H1 (cell line): ENCODE data around the gene SLC25A26. TPM values are rescaled to one million over a fixed set of nuclear protein-coding genes. Genes with fewer than 3 reads are reported as not detected.
A peak's percentile ranks its signal among the peaks of the same experiment; 100 is the strongest.

Experiments used
- CTCF ChIA-PET: fragments of 300-600 bp; sonication (Branson Sonifier 250); formaldehyde crosslinking; loops from one replicate; lab custom pipeline; 2021; ENCODE audit not compliant: partially characterized antibody; lab: Charles Lee
- POLR2A ChIA-PET: fragments of 300-600 bp; sonication (Branson Sonifier 250); formaldehyde crosslinking; loops from one replicate; lab custom pipeline; 2021; ENCODE audit warnings: inconsistent platforms; ENCODE audit not compliant: partially characterized antibody; lab: Charles Lee
- DNase-seq, 2 experiments: peaks; one replicate each; pipeline versions ENCODE4 v3.0.0 to v3.0.0-alpha.2; 2010 to 2022; ENCODE audit warnings: low spot score in 2 of 2, low read depth in 1 of 2, mixed read lengths in 1 of 2
- FAIRE-seq: peaks from 2 replicates; lab custom pipeline; 2011; peaks lifted over from hg19 to GRCh38; lab: Jason Lieb, UNC
- H2AFZ ChIP-seq: 2 replicates; pipeline ENCODE4 v1.8.1; 2012; ENCODE audit warnings: low read length, inconsistent platforms
- H2AK5ac ChIP-seq: 2 replicates; pipeline ENCODE4 v1.6.1; 2013; ENCODE audit warnings: low read depth, low read length
- H2BK120ac ChIP-seq: replicated peaks from 2 replicates; pipeline ENCODE3; 2013; ENCODE audit warnings: low read depth, low read length, inconsistent platforms
- H2BK12ac ChIP-seq: 2 replicates; pipeline ENCODE4 v1.6.1; 2013; ENCODE audit warnings: low read depth, low read length
- H2BK15ac ChIP-seq: 2 replicates; pipeline ENCODE4 v1.6.1; 2013; ENCODE audit warnings: low read length
- H2BK20ac ChIP-seq: 2 replicates; pipeline ENCODE4 v1.6.1; 2013; ENCODE audit warnings: low read length
- H2BK5ac ChIP-seq: 2 replicates; pipeline ENCODE4 v1.6.1; 2013; ENCODE audit warnings: low read depth, low read length
- H3K14ac ChIP-seq: 2 replicates; pipeline ENCODE4 v1.6.1; 2013; ENCODE audit warnings: inconsistent platforms; ENCODE audit not compliant: insufficient read length
- H3K18ac ChIP-seq: 2 replicates; pipeline ENCODE4 v1.6.1; 2013; ENCODE audit warnings: low read length; ENCODE audit errors: extremely low read depth
- H3K23ac ChIP-seq: 2 replicates; pipeline ENCODE4 v1.6.1; 2013; ENCODE audit warnings: inconsistent platforms; ENCODE audit not compliant: insufficient read length
- H3K23me2 ChIP-seq: 2 replicates; pipeline ENCODE4 v1.6.1; 2013; ENCODE audit warnings: low read depth, low read length
- H3K27ac ChIP-seq: 2 replicates; pipeline ENCODE4 v1.6.1; 2011; ENCODE audit warnings: low read depth, low read length, inconsistent platforms
- H3K27me3 ChIP-seq, 4 experiments: replicated peaks in 1 of 4; 1 replicate in 1 of 4; 2 replicates in 3 of 4; pipeline versions ENCODE4 v1.6.1 to v1.8.1; 2011 to 2013; ENCODE audit warnings: low read length in 3 of 4, mild to moderate bottlenecking in 3 of 4, inconsistent platforms in 2 of 4, mixed read lengths in 2 of 4, moderate library complexity in 1 of 4; ENCODE audit not compliant: control insufficient read depth in 3 of 4, insufficient read depth in 3 of 4; ENCODE audit errors: extremely low read depth in 1 of 4
- H3K36me3 ChIP-seq, 4 experiments: 2 replicates each; pipeline versions ENCODE4 v1.6.1 to v1.8.1; 2011 to 2013; ENCODE audit warnings: mild to moderate bottlenecking in 4 of 4, low read length in 3 of 4, moderate library complexity in 2 of 4, control low read depth in 1 of 4, inconsistent platforms in 1 of 4; ENCODE audit not compliant: insufficient read depth in 4 of 4, control insufficient read depth in 2 of 4
- H3K4ac ChIP-seq: replicated peaks from 2 replicates; pipeline ENCODE3; 2013; ENCODE audit warnings: low read length, low read depth, mixed read lengths, inconsistent platforms; ENCODE audit not compliant: insufficient read length
- H3K4me1 ChIP-seq, 4 experiments: replicated peaks in 1 of 4; 1 replicate in 1 of 4; 2 replicates in 3 of 4; pipeline versions ENCODE4 v1.6.1 to v1.8.1; 2011 to 2013; ENCODE audit warnings: low read length in 3 of 4, inconsistent platforms in 2 of 4, mixed read lengths in 1 of 4; ENCODE audit not compliant: insufficient read depth in 4 of 4, control insufficient read depth in 3 of 4
- H3K4me2 ChIP-seq, 2 experiments: 2 replicates each; pipeline versions ENCODE4 v1.6.1 to v1.8.1; 2011 to 2013; ENCODE audit warnings: low read depth in 2 of 2, low read length in 2 of 2, control low read depth in 1 of 2, inconsistent platforms in 1 of 2, mild to moderate bottlenecking in 1 of 2; ENCODE audit not compliant: insufficient read depth in 1 of 2
- H3K4me3 ChIP-seq, 4 experiments: fragments of 200-600, 300-600 bp in 1 of 4; sonication (generic), shearing (Covaris generic), sonication (Bioruptor Twin) in 1 of 4; 2 replicates each; pipeline versions ENCODE4 v1.5.1 to v1.8.1; 2011 to 2016; ENCODE audit warnings: low read length in 4 of 4, low read depth in 3 of 4, control low read depth in 2 of 4, inconsistent platforms in 2 of 4, mild to moderate bottlenecking in 2 of 4, mixed read lengths in 1 of 4, moderate library complexity in 1 of 4; ENCODE audit not compliant: insufficient read depth in 2 of 4; ENCODE audit errors: extremely low read depth in 1 of 4
- H3K56ac ChIP-seq: replicated peaks from 2 replicates; pipeline ENCODE3; 2013; ENCODE audit warnings: low read depth, mild to moderate bottlenecking, mixed read lengths, low read length, inconsistent platforms; ENCODE audit not compliant: insufficient read length
- H3K79me1 ChIP-seq: 2 replicates; pipeline ENCODE4 v1.6.1; 2013; ENCODE audit warnings: low read depth, low read length, control low read depth
- H3K79me2 ChIP-seq, 2 experiments: 2 replicates each; pipeline versions ENCODE4 v1.6.1 to v1.8.1; 2012 to 2013; ENCODE audit warnings: low read length in 2 of 2, mild to moderate bottlenecking in 2 of 2, inconsistent platforms in 1 of 2; ENCODE audit not compliant: insufficient read depth in 2 of 2, control insufficient read depth in 1 of 2
- H3K9ac ChIP-seq, 4 experiments: replicated peaks in 1 of 4; 1 replicate in 1 of 4; 2 replicates in 3 of 4; pipeline versions ENCODE4 v1.6.1 to v1.8.1; 2011 to 2013; ENCODE audit warnings: low read depth in 3 of 4, low read length in 3 of 4, control low read depth in 2 of 4, mild to moderate bottlenecking in 2 of 4, moderate library complexity in 2 of 4, inconsistent platforms in 1 of 4; ENCODE audit errors: extremely low read depth in 1 of 4
- H3K9me3 ChIP-seq, 2 experiments: 2 replicates each; pipeline versions ENCODE4 v1.6.1 to v1.8.1; 2012 to 2013; ENCODE audit warnings: mild to moderate bottlenecking in 2 of 2, moderate library complexity in 2 of 2, control low read depth in 1 of 2, inconsistent platforms in 1 of 2, low read depth in 1 of 2, low read length in 1 of 2, mixed read lengths in 1 of 2; ENCODE audit not compliant: insufficient read depth in 2 of 2
- H4K20me1 ChIP-seq, 2 experiments: replicated peaks in 1 of 2; 2 replicates each; pipeline versions ENCODE3 to v1.8.1; 2011 to 2013; ENCODE audit warnings: inconsistent platforms in 2 of 2, low read length in 2 of 2, mild to moderate bottlenecking in 1 of 2; ENCODE audit not compliant: insufficient read depth in 2 of 2, control insufficient read depth in 1 of 2
- H4K5ac ChIP-seq: 2 replicates; pipeline ENCODE4 v1.6.1; 2013; ENCODE audit warnings: low read length, low read depth, mixed read lengths, inconsistent platforms; ENCODE audit not compliant: insufficient read length
- H4K8ac ChIP-seq: 2 replicates; pipeline ENCODE4 v1.8.0; 2013; ENCODE audit warnings: mild to moderate bottlenecking, moderate library complexity, low read length, inconsistent platforms; ENCODE audit not compliant: insufficient read depth; ENCODE audit errors: extremely low read depth
- H4K91ac ChIP-seq: replicated peaks from 2 replicates; pipeline ENCODE3; 2013; ENCODE audit warnings: low read length, mixed read lengths, inconsistent platforms; ENCODE audit not compliant: insufficient read length
- BCL11A ChIP-seq, 2 experiments: IDR thresholded peaks; one replicate each; pipeline ENCODE4 v1.6.1; 2011; ENCODE audit warnings: low read depth in 2 of 2, low read length in 2 of 2, mild to moderate bottlenecking in 2 of 2
- BRCA1 ChIP-seq: IDR thresholded peaks from 2 replicates; pipeline ENCODE4 v1.6.1; 2012; ENCODE audit warnings: low read depth, low read length, improper control_type of control experiment
- CBX8 ChIP-seq: fragments of 300-800, 300-1000 bp; sonication (generic); IDR thresholded peaks from 2 replicates; pipeline ENCODE4 v1.7.1; 2016; ENCODE audit warnings: low read depth, low read length, borderline replicate concordance
- HDAC2 ChIP-seq, 2 experiments: fragments of 300-600 bp in 1 of 2; sonication (generic) in 1 of 2; IDR thresholded peaks; 2 replicates each; pipeline ENCODE4 v1.6.1; 2011 to 2012; ENCODE audit warnings: low read depth in 2 of 2, low read length in 2 of 2, mild to moderate bottlenecking in 2 of 2, moderate library complexity in 2 of 2, borderline replicate concordance in 1 of 2, inconsistent platforms in 1 of 2
- POLR2A ChIP-seq, 2 experiments: IDR thresholded peaks; 1 replicate in 1 of 2; 2 replicates in 1 of 2; pipeline ENCODE4 v1.6.1; 2011; ENCODE audit warnings: low read depth in 2 of 2, low read length in 2 of 2, mild to moderate bottlenecking in 2 of 2; ENCODE audit errors: control extremely low read depth in 1 of 2
- RAD21 ChIP-seq, 2 experiments: IDR thresholded peaks in 1 of 2; conservative IDR thresholded peaks in 1 of 2; 2 replicates each; pipeline ENCODE4 v1.6.1; 2011; ENCODE audit warnings: low read depth in 2 of 2, low read length in 2 of 2, improper control_type of control experiment in 1 of 2, inconsistent platforms in 1 of 2, mild to moderate bottlenecking in 1 of 2, moderate library complexity in 1 of 2
- WGBS, 2 experiments: shearing (Covaris generic) in 1 of 2; methylation state at CpG; one replicate each; pipeline versions ENCODE4 v1.1.6 to v1.1.7; 2013 to 2015; ENCODE audit warnings: low lambda C conversion rate in 2 of 2, mixed read lengths in 2 of 2, inconsistent platforms in 1 of 2, low coverage in 1 of 2, missing lambda C conversion rate in 1 of 2; ENCODE audit not compliant: insufficient replicate concordance in 2 of 2, insufficient coverage in 1 of 2, insufficient read length in 1 of 2; ENCODE audit errors: extremely low coverage in 1 of 2, missing lambda C conversion rate in 1 of 2; 5-methylcytosine and 5-hydroxymethylcytosine counted together
- polyA plus RNA-seq, 7 experiments: library from polyadenylated mRNA; depleted of rRNA in 3 of 7; stranded (reverse) in 5 of 7; unstranded in 2 of 7; fragments of >200 nt in 5 of 7; fragments of 200-250 nt in 2 of 7; gene quantifications; 1 replicate in 5 of 7; 2 replicates in 1 of 7; 4 replicates in 1 of 7; pipeline versions ENCODE4 v1.2.1 to v1.2.3, GENCODE V29; 2011 to 2013; ENCODE audit warnings: missing spikeins in 2 of 7, mixed read lengths in 2 of 7
- total RNA-seq: library from RNA; stranded (reverse); fragmentation: NEBNext Ultra II Directional; extraction: Animal tissue kit (Norgen Biotek cat#: 25700); gene quantifications from 2 replicates; pipeline ENCODE4 v1.2.1, GENCODE V29; 2021
- TF ChIP-seq, protein P1 (sequence below): IDR thresholded peaks from 2 replicates; pipeline ENCODE4 v1.6.1; 2012; ENCODE audit warnings: inconsistent platforms
- TF ChIP-seq, protein P2 (sequence below), 3 experiments: IDR thresholded peaks; 1 replicate in 2 of 3; 2 replicates in 1 of 3; pipeline versions ENCODE4 v1.5.1 to v1.6.1; 2011; ENCODE audit warnings: low read length in 3 of 3, mild to moderate bottlenecking in 3 of 3, inconsistent platforms in 2 of 3, low read depth in 1 of 3, moderate library complexity in 1 of 3; ENCODE audit not compliant: insufficient read depth in 1 of 3; ENCODE audit errors: control extremely low read depth in 1 of 3
- TF ChIP-seq, protein P3 (sequence below): IDR thresholded peaks from 2 replicates; pipeline ENCODE4 v1.6.1; 2012; ENCODE audit warnings: inconsistent platforms

Gene SLC25A26
- total and polyA plus RNA-seq, 2 of the 8 experiments (the other 6 are each of a cell fraction or from before 2014, with no cell fraction given) = 30.0 to 37.0 TPM

DNA sequence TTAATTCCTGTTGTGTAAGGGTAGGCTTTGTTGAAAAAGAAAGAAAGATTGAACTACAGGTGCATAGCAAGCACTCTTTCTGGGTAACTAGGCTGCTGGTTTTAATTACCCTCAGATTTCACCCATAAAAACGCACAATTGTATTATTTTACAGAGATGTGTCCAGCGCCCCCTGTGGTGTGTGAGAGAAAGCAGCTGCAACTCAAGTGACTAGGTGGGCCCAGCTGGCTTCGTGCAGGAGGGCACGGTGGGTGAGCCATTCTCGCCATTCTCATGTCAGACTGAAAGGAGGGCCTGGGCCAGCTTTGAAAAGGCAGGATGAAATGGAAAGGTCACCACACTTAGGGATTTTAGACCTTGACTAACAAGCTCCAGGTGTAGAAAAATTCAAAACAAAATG lies 157.5 kb downstream of the SLC25A26 start:
- Histone ChIP-seq H3K18ac (no peak overlapping the region), H3K27me3 (no peaks in the 10 kb centered on the region), H3K79me1 (no peaks in the 10 kb centered on the region), H2AK5ac (no peak overlapping the region), H2AFZ (no peak overlapping the region), H3K36me3 (peaks cover 35 to 68% (median 58%) of the 10 kb centered on the region in 4 experiments), H2BK20ac (no peak overlapping the region), H2BK5ac (no peak overlapping the region), H3K9ac (no peak overlapping the region), H3K79me2 (no peaks in the 10 kb centered on the region), H3K4me3 (no peak overlapping the region), H3K4ac (no peak overlapping the region), H2BK120ac (no peak overlapping the region), H2BK12ac (no peak overlapping the region), H4K5ac (no peak overlapping the region), H3K56ac (no peak overlapping the region), H4K20me1 (peaks cover 2 to 8% of the 10 kb centered on the region in 2 experiments), H3K23ac (no peak overlapping the region), H2BK15ac (no peak overlapping the region), H3K23me2 (no peaks in the 10 kb centered on the region), H3K14ac (no peak overlapping the region), H4K91ac (no peak overlapping the region), H3K27ac (no peak overlapping the region), H4K8ac (no peak overlapping the region), H3K4me2 (no peak overlapping the region), H3K4me1 (no peaks in the 10 kb centered on the region), H3K9me3 (no peaks in the 10 kb centered on the region)
- 59% methylated on average over 5 of the region's 5 CpGs; no CpG with 5 or more reads in 1 of the 2 experiments for WGBS, 2 experiments
- DNase-seq (peak in 1 of 2 experiments; percentile 15), FAIRE-seq (no peak)
- CTCF ChIA-PET = interaction anchor here (0.6 to 4.5 kb wide), 57 partner anchors 8 to 1112 kb away, joined by 3 to 30 read pairs (median 4); no protein-coding TSS in a partner anchor
- POLR2A ChIA-PET = interaction anchor here (0.9 to 1.5 kb wide), 2 partner anchors 8 to 102 kb away, joined by 3 read pairs; no protein-coding TSS in a partner anchor
- TF ChIP-seq, protein P1, sequence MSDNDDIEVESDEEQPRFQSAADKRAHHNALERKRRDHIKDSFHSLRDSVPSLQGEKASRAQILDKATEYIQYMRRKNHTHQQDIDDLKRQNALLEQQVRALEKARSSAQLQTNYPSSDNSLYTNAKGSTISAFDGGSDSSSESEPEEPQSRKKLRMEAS = peak; percentile 36; the same call in 1 of the 2 replicates
- no peak for TF ChIP-seq BRCA1
- no peak for TF ChIP-seq BCL11A (IDR thresholded peaks at IDR 0.05; ENCODE audit: low read depth in 2 of 2, low read length in 2 of 2)
- TF ChIP-seq, protein P2, sequence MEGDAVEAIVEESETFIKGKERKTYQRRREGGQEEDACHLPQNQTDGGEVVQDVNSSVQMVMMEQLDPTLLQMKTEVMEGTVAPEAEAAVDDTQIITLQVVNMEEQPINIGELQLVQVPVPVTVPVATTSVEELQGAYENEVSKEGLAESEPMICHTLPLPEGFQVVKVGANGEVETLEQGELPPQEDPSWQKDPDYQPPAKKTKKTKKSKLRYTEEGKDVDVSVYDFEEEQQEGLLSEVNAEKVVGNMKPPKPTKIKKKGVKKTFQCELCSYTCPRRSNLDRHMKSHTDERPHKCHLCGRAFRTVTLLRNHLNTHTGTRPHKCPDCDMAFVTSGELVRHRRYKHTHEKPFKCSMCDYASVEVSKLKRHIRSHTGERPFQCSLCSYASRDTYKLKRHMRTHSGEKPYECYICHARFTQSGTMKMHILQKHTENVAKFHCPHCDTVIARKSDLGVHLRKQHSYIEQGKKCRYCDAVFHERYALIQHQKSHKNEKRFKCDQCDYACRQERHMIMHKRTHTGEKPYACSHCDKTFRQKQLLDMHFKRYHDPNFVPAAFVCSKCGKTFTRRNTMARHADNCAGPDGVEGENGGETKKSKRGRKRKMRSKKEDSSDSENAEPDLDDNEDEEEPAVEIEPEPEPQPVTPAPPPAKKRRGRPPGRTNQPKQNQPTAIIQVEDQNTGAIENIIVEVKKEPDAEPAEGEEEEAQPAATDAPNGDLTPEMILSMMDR (IDR thresholded peaks at IDR 0.05; ENCODE audit: control extremely low read depth in 1 of 3, insufficient read depth in 1 of 3, low read depth in 1 of 3, low read length in 3 of 3) = peak; percentile 48 to 66 (median 53)
- TF ChIP-seq HDAC2 (IDR thresholded peaks at IDR 0.05; ENCODE audit: borderline replicate concordance in 1 of 2, low read depth in 2 of 2, low read length in 2 of 2) = no peak
- TF ChIP-seq RAD21 (IDR thresholded peaks at IDR 0.05 in 1 of 2, conservative IDR thresholded peaks at IDR 0.05 in 1 of 2; ENCODE audit: low read depth in 2 of 2, low read length in 2 of 2) = peak; percentile 38
- TF ChIP-seq POLR2A (IDR thresholded peaks at IDR 0.05; ENCODE audit: control extremely low read depth in 1 of 2, low read depth in 2 of 2, low read length in 2 of 2) = peak in 1 of 2 experiments; percentile 32; a peak in 1 of 3 replicates
- no peak for TF ChIP-seq CBX8
- TF ChIP-seq, protein P3, sequence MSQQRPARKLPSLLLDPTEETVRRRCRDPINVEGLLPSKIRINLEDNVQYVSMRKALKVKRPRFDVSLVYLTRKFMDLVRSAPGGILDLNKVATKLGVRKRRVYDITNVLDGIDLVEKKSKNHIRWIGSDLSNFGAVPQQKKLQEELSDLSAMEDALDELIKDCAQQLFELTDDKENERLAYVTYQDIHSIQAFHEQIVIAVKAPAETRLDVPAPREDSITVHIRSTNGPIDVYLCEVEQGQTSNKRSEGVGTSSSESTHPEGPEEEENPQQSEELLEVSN = no peak
